PC-9 (cell line): ENCODE results near the gene PRMT9.

Experiments used
- EZH2 ChIP-seq: fragments of 200-600 bp; sonication (generic); IDR thresholded peaks from 2 replicates; pipeline ENCODE4 v1.8.0; 2017; ENCODE audit warnings: antibody characterized with exemption, low read depth
- TF ChIP-seq, protein P1 (sequence below): fragments of 200-600 bp; sonication (generic); conservative IDR thresholded peaks from 2 replicates; pipeline ENCODE4 v1.6.1; 2017; ENCODE audit warnings: mixed run types, antibody characterized with exemption, mild to moderate bottlenecking, moderate library complexity

DNA sequence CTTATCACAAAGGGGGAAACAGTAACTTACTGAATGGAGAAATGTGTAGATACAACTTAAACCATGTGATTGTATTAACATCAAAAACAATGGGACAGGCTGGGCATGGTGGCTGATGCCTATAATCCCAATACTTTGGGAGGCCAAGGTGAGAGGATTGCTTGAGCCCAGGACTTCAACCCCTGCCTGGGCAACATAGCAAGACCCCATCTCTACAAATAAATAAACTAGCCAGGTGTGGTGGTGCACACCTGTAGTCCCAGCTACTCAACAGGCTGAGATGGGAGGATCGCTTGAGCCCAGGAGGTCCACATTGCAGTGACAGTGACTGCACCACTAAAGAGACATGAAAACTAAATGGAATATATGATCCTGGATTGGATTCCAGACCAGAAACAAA, 40.3 kb downstream of the PRMT9 start:
- TF ChIP-seq, protein P1, sequence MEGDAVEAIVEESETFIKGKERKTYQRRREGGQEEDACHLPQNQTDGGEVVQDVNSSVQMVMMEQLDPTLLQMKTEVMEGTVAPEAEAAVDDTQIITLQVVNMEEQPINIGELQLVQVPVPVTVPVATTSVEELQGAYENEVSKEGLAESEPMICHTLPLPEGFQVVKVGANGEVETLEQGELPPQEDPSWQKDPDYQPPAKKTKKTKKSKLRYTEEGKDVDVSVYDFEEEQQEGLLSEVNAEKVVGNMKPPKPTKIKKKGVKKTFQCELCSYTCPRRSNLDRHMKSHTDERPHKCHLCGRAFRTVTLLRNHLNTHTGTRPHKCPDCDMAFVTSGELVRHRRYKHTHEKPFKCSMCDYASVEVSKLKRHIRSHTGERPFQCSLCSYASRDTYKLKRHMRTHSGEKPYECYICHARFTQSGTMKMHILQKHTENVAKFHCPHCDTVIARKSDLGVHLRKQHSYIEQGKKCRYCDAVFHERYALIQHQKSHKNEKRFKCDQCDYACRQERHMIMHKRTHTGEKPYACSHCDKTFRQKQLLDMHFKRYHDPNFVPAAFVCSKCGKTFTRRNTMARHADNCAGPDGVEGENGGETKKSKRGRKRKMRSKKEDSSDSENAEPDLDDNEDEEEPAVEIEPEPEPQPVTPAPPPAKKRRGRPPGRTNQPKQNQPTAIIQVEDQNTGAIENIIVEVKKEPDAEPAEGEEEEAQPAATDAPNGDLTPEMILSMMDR = no peak
- TF ChIP-seq EZH2 = no peak
